Mesothelial cell of epicardium (in vitro differentiated cells): ENCODE results near the gene NAPG. TPM values are rescaled to one million over a fixed set of nuclear protein-coding genes. Genes with fewer than 3 reads are reported as not detected.
"Not testable (repeated sequence)": the region's sequence is repeated elsewhere in the genome, so short reads cannot be mapped to it uniquely, and the experiment has no call there.

Experiments
- DNase-seq, 2 experiments: peaks; one replicate each; pipeline ENCODE4 v3.0.0; 2021; ENCODE audit warnings: low spot score in 2 of 2; ENCODE audit not compliant: unreplicated experiment in 2 of 2
- H3K27ac Mint-ChIP-seq: 2 replicates; pipeline ENCODE4 v1.8.0; 2021; ENCODE audit warnings: mixed read lengths
- H3K27me3 Mint-ChIP-seq: 2 replicates; pipeline ENCODE4 v1.8.0; 2021; ENCODE audit warnings: low read depth, mixed read lengths
- H3K36me3 Mint-ChIP-seq: 2 replicates; pipeline ENCODE4 v1.8.0; 2021; ENCODE audit warnings: mixed read lengths
- H3K4me1 Mint-ChIP-seq: 2 replicates; pipeline ENCODE4 v1.8.0; 2021; ENCODE audit warnings: mixed read lengths
- H3K4me3 Mint-ChIP-seq: 2 replicates; pipeline ENCODE4 v1.8.0; 2021; ENCODE audit warnings: mild to moderate bottlenecking, moderate library complexity, mixed read lengths
- H3K9me3 Mint-ChIP-seq: 2 replicates; pipeline ENCODE4 v1.8.0; 2021; ENCODE audit warnings: mixed read lengths
- total RNA-seq: library from RNA; stranded (reverse); gene quantifications from 3 replicates; pipeline ENCODE4 v1.2.1, GENCODE V29; 2021
- TF ChIP-seq, protein P1 (sequence below): fragments of 200-600 bp; sonication (generic); IDR thresholded peaks from one replicate; pipeline ENCODE4 v1.5.0; 2021; ENCODE audit warnings: antibody characterized with exemption; ENCODE audit not compliant: unreplicated experiment

The NAPG gene
- total RNA-seq, 1 donor from 2014 or later = 27.2 TPM

DNA sequence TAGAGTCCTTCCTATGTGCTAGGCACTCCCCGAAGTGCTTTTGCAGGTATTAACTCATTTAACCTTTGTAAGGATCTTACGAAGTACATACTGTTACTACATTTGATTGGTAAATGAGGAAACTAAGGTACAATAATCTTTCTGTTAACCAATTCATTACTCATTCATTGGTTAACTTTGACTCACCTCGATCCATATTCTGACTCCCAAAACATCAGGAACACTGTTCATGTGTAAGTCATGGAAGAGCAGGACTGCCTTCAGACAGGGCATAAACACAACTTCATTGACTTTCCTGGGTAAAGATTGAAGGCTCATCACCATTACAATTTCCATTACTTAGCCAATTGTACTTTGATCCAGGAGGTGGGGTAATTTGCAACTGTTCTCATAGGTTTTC is 40.6 kb downstream of the NAPG start:
- Mint-ChIP-seq H3K36me3 (no peaks in the 10 kb centered on the region), H3K4me1 (peaks cover 11% of the 10 kb centered on the region), H3K27me3 (no peaks in the 10 kb centered on the region), H3K9me3 (no peaks in the 10 kb centered on the region), H3K27ac (no peak overlapping the region), H3K4me3 (no peak overlapping the region)
- DNase-seq = no peak
- TF ChIP-seq, protein P1, sequence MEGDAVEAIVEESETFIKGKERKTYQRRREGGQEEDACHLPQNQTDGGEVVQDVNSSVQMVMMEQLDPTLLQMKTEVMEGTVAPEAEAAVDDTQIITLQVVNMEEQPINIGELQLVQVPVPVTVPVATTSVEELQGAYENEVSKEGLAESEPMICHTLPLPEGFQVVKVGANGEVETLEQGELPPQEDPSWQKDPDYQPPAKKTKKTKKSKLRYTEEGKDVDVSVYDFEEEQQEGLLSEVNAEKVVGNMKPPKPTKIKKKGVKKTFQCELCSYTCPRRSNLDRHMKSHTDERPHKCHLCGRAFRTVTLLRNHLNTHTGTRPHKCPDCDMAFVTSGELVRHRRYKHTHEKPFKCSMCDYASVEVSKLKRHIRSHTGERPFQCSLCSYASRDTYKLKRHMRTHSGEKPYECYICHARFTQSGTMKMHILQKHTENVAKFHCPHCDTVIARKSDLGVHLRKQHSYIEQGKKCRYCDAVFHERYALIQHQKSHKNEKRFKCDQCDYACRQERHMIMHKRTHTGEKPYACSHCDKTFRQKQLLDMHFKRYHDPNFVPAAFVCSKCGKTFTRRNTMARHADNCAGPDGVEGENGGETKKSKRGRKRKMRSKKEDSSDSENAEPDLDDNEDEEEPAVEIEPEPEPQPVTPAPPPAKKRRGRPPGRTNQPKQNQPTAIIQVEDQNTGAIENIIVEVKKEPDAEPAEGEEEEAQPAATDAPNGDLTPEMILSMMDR = no peak

DNA sequence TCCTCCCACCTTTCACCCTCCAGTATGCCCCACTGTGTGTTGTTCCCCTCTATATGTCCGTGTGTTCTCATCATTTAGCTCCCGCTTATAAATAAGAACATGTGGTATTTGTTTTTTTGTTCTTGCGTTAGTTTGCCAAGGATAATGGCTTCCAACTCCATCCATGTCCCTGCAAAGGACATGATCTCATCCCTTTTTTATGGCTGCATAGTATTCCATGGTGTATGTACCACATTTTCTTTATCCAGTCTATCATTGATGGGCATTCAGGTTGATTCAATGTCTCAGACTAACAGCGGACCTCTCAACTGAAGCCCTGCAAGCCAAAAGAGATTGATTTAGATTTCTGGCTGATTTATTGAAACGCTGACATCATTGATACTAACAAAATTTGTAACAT is 44.1 kb downstream of the NAPG start:
- H3K27ac Mint-ChIP-seq, H3K4me1 Mint-ChIP-seq: not testable (repeated sequence)

DNA sequence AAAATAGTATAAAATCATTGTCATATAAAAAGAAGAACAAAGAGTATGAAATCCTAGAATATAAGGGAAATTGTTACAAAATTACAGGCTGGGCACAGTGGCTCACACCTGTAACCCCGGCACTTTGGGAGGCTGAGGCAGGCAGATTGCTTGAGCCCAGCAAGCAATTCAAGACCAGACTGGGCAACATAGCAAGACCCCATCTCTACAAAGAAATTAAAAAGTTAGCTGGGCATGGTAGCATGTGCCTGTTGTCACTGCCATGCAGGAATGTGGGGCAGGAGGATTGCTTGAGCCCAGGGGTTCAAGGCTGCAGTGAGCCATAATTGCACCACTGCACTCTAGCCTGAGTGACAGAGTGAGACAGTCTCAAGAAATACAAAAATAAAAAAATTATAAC is 44.8 kb downstream of the NAPG start:
- no peaks in the 10 kb centered on the region for H3K27me3 Mint-ChIP-seq
- H3K4me3 Mint-ChIP-seq = no peak overlapping the region
- no peak overlapping the region for H3K27ac Mint-ChIP-seq
- TF ChIP-seq, protein P1 = no peak
- DNase-seq = no peak
- H3K36me3 Mint-ChIP-seq = no peaks in the 10 kb centered on the region
- no peaks in the 10 kb centered on the region for H3K9me3 Mint-ChIP-seq
- H3K4me1 Mint-ChIP-seq = no peaks in the 10 kb centered on the region

More for the DNA sequence above, 44.1 kb downstream of the NAPG start:
- H3K36me3 Mint-ChIP-seq, DNase-seq, H3K27me3 Mint-ChIP-seq, H3K4me3 Mint-ChIP-seq, H3K9me3 Mint-ChIP-seq: not testable (repeated sequence)

DNA sequence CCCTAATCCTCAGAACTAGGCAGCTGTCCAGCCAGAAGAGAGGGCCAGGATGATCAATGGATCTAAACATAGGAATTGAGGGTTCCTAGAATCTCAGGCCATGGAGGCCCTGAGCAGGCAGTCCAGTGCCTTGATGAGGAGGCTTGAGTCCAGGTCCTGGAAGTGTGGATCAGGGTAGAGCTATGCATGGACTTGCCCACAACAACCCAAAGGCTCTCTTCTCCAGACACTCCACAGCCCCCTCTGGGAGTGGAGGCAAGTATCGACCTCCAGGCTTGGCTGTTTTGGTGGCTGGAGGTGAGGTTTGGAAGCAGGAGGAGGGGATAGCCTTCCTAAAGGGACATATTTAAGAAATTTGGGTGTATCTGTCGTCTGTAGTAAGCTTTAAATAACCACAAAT is 45.7 kb downstream of the NAPG start:
- Mint-ChIP-seq H3K27me3 (no peaks in the 10 kb centered on the region), H3K36me3 (no peaks in the 10 kb centered on the region), H3K27ac (no peak overlapping the region), H3K9me3 (no peaks in the 10 kb centered on the region), H3K4me1 (no peaks in the 10 kb centered on the region), H3K4me3 (no peak overlapping the region)
- TF ChIP-seq, protein P1 = no peak
- DNase-seq = no peak

DNA sequence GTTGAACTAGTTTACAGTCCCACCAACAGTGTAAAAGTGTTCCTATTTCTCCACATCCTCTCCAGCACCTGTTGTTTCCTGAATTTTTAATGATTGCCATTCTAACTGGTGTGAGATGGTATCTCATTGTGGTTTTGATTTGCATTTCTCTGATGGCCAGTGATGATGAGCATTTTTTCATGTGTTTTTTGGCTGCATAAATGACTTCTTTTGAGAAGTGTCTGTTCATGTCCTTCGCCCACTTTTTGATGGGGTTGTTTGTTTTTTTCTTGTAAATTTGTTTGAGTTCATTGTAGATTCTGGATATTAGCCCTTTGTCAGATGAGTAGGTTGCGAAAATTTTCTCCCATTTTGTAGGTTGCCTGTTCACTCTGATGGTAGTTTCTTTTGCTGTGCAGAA is 47.4 kb downstream of the NAPG start:
- not testable (repeated sequence) for H3K27me3 Mint-ChIP-seq, H3K27ac Mint-ChIP-seq

DNA sequence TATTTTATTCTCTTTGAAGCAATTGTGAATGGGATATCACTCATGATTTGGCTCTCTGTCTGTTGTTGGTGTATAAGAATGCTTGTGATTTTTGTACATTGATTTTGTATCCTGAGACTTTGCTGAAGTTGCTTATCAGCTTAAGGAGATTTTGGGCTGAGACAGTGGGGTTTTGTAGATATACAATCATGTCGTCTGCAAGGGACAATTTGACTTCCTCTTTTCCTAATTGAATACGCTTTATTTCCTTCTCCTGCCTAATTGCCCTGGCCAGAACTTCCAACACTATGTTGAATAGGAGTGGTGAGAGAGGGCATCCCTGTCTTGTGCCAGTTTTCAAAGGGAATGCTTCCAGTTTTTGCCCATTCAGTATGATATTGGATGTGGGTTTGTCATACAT is 48.6 kb downstream of the NAPG start:
- H3K9me3 Mint-ChIP-seq, DNase-seq, H3K27me3 Mint-ChIP-seq, H3K36me3 Mint-ChIP-seq, H3K27ac Mint-ChIP-seq, H3K4me3 Mint-ChIP-seq, H3K4me1 Mint-ChIP-seq: not testable (repeated sequence)

More for the DNA sequence above, 47.4 kb downstream of the NAPG start:
- H3K4me1 Mint-ChIP-seq, H3K4me3 Mint-ChIP-seq, H3K36me3 Mint-ChIP-seq, DNase-seq, H3K9me3 Mint-ChIP-seq: not testable (repeated sequence)

DNA sequence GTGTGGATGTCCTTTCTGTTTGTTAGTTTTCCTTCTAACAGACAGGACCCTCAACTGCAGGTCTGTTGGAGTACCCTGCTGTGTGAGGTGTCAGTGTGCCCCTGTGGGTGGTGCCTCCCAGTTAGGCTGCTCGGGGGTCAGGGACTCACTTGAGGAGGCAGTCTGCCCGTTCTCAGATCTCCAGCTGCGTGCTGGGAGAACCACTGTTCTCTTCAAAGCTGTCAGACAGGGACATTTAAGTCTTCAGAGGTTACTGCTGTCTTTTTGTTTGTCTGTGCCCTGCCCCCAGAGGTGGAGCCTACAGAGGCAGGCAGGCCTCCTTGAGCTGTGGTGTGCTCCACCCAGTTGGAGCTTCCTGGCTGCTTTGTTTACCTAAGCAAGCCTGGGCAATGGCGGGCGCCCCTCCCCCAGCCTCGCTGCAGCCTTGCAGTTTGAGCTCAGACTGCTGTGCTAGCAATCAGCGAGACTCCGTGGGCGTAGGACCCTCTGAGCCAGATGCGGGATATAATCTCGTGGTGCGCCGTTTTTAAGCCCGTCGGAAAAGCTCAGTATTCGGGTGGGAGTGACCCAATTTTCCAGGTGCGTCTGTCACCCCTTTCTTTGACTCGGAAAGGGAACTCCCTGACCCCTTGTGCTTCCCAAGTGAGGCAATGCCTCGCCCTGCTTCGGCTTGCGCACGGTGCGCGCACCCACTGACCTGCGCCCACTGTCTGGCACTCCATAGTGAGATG is 52.2 kb downstream of the NAPG start:
- H3K9me3 Mint-ChIP-seq = peaks cover 13% of the 10 kb centered on the region
- H3K36me3 Mint-ChIP-seq, H3K27me3 Mint-ChIP-seq, H3K4me3 Mint-ChIP-seq, DNase-seq, H3K27ac Mint-ChIP-seq, H3K4me1 Mint-ChIP-seq: not testable (repeated sequence)

DNA sequence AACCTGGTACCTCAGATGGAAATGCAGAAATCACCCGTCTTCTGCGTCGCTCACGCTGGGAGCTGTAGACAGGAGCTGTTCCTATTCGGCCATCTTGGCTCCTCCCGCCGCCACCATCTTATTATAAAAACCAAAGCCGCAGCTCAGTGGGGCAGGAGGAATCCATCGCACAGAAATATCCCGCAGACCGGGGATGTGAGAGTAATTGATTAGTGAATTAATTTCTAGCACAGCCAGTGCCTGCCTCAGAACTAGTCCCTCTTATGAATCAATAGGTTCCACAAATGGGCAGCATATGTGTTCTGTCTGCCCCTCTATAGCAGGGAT is 52.7 kb downstream of the NAPG start:
- H3K4me1 Mint-ChIP-seq, DNase-seq, H3K27me3 Mint-ChIP-seq, H3K4me3 Mint-ChIP-seq, H3K36me3 Mint-ChIP-seq, H3K27ac Mint-ChIP-seq: not testable (repeated sequence)
- H3K9me3 Mint-ChIP-seq = peaks cover 13% of the 10 kb centered on the region
